ENCODE data around the gene A1CF.

GRCh38 chr10:50882540-50882983 is 2.9 kb downstream of the A1CF start:
- TF ChIP-seq CTCF (IDR thresholded peaks at IDR 0.05) (no peak), POLR2A (IDR thresholded peaks at IDR 0.05) (no peak)
